ENCODE results near the gene TSPAN32. TPM values are rescaled to one million over a fixed set of nuclear protein-coding genes. Genes with fewer than 3 reads are reported as not detected.

The TSPAN32 gene
- total RNA-seq, 1 experiment from 2014 or later: not detected

GRCh38 chr11:2316963-2317244 lies 15.1 kb downstream of the TSPAN32 start:
- BruUV-seq (replicated peaks): no TSS peak
- Histone ChIP-seq H3K9ac (ENCODE audit: low read length) (no peak overlapping the region), H3K4me3 (replicated peaks in 1 of 2; ENCODE audit: low read depth in 1 of 2, low read length in 2 of 2) (no peak overlapping the region), H3K27ac (ENCODE audit: low read depth, low read length) (no peak overlapping the region), H4K20me1 (ENCODE audit: insufficient read depth) (no peaks in the 10 kb centered on the region), H3K36me3 (ENCODE audit: control insufficient read depth in 1 of 2, insufficient read depth in 2 of 2, low read length in 2 of 2) (no peaks in the 10 kb centered on the region), H2AFZ (ENCODE audit: low read depth, low read length, poor library complexity, severe bottlenecking) (no peak overlapping the region), H3K9me2 (ENCODE audit: insufficient read depth) (no peaks in the 10 kb centered on the region), H3K9me3 (ENCODE audit: control insufficient read depth in 1 of 2, insufficient read depth in 1 of 2, low read depth in 1 of 2, low read length in 2 of 2) (no peaks in the 10 kb centered on the region), H3K27me3 (ENCODE audit: insufficient read depth, low read length) (0 out of 2 replicates have a peak, but pooled peaks cover 3% of the 10 kb centered on the region), H3K79me2 (ENCODE audit: insufficient read depth, low read length) (no peaks in the 10 kb centered on the region), H3K4me1 (ENCODE audit: control insufficient read depth in 1 of 2, insufficient read depth in 2 of 2, low read length in 2 of 2) (peaks cover 0 to 18% of the 10 kb centered on the region in 2 experiments), H3K4me2 (ENCODE audit: low read length) (no peak overlapping the region)
- intact Hi-C loops (cut with micrococcal nuclease): no loop called here
- ChIA-PET RAD21 (ENCODE audit: low non-redundant PET in 1 of 2, low total read pairs in 2 of 2, uncharacterized antibody in 2 of 2, unreplicated experiment in 2 of 2) (no interaction called here), POLR2A (no interaction called here), CTCF (no interaction called here)
- no peak for ATAC-seq
- TF ChIP-seq TCF7L2 (IDR thresholded peaks at IDR 0.05; ENCODE audit: borderline replicate concordance, extremely low read depth, insufficient read depth, insufficient read length): no peak
- no peak for TF ChIP-seq EGR1 (IDR thresholded peaks at IDR 0.05; ENCODE audit: low read depth)
- no peak for TF ChIP-seq ZNF274 (IDR thresholded peaks at IDR 0.05; ENCODE audit: low read depth, low read length)
- no peak for TF ChIP-seq EZH2phosphoT487 (IDR thresholded peaks at IDR 0.05; ENCODE audit: borderline replicate concordance)
- TF ChIP-seq ZFX (IDR thresholded peaks at IDR 0.05): no peak
- TF ChIP-seq YY1 (IDR thresholded peaks at IDR 0.05; ENCODE audit: extremely low read depth, insufficient replicate concordance, low read depth, low read length): no peak
- TF ChIP-seq, protein P1, sequence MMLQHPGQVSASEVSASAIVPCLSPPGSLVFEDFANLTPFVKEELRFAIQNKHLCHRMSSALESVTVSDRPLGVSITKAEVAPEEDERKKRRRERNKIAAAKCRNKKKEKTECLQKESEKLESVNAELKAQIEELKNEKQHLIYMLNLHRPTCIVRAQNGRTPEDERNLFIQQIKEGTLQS (IDR thresholded peaks at IDR 0.05): no peak
- DNase-seq (ENCODE audit: low read depth, low spot score): no peak

DNA sequence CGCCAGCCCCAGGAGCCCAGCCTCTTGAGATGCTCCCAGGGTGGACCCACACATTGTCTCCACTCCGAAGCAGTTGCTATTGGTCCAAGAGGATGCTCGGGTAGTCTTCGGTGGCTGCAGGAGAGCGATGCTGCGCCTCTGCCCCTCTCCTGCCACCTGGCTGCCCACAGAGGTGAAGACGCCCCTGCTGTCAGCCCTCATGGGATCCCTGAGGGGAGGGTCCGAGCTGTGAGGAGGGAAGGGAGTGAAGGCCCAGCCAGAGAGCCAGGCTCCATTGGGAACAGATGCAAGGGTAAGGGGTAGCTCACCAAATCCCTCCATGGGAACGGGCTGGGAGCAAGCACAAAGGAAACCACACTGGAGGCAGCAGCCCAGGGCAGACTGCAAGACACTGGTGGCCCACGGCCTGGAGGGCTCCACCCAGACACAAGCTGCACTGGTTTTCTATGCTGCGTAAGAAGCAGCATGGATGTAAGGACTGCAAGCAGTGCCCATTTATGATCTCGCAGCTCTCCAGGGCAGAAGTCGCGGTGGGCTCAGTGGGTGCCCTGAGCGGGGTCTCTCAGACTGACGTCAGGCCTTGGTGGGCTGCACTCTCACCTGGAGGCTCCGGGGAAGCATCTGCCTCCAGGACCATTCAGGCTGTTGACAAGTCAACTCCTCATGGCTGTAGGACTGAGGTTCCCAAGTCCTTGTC lies 15.7 kb downstream of the TSPAN32 start:
- Histone ChIP-seq H3K4me3 (replicated peaks in 1 of 2; ENCODE audit: low read depth in 1 of 2, low read length in 2 of 2) (no peak overlapping the region), H3K79me2 (ENCODE audit: insufficient read depth, low read length) (no peaks in the 10 kb centered on the region), H3K27me3 (ENCODE audit: insufficient read depth, low read length) (0 out of 2 replicates have a peak, but pooled peaks cover 3% of the 10 kb centered on the region), H3K27ac (ENCODE audit: low read depth, low read length) (no peak overlapping the region), H2AFZ (ENCODE audit: low read depth, low read length, poor library complexity, severe bottlenecking) (no peak overlapping the region), H3K4me2 (ENCODE audit: low read length) (no peak overlapping the region), H4K20me1 (ENCODE audit: insufficient read depth) (no peaks in the 10 kb centered on the region), H3K9ac (ENCODE audit: low read length) (no peak overlapping the region), H3K4me1 (ENCODE audit: control insufficient read depth in 1 of 2, insufficient read depth in 2 of 2, low read length in 2 of 2) (peaks cover 0 to 12% of the 10 kb centered on the region in 2 experiments), H3K9me2 (ENCODE audit: insufficient read depth) (no peaks in the 10 kb centered on the region), H3K36me3 (ENCODE audit: control insufficient read depth in 1 of 2, insufficient read depth in 2 of 2, low read length in 2 of 2) (no peaks in the 10 kb centered on the region), H3K9me3 (ENCODE audit: control insufficient read depth in 1 of 2, insufficient read depth in 1 of 2, low read depth in 1 of 2, low read length in 2 of 2) (no peaks in the 10 kb centered on the region)
- ChIA-PET POLR2A (no interaction called here), CTCF (interaction anchor here (1.3 kb wide), 1 partner anchor 12 kb away, joined by 3 read pairs; no protein-coding TSS in a partner anchor), RAD21 (ENCODE audit: low non-redundant PET in 1 of 2, low total read pairs in 2 of 2, uncharacterized antibody in 2 of 2, unreplicated experiment in 2 of 2) (no interaction called here)
- no peak for ATAC-seq
- BruUV-seq (replicated peaks): no TSS peak
- no peak for DNase-seq (ENCODE audit: low read depth, low spot score)
- intact Hi-C loops (cut with micrococcal nuclease): no loop called here
- no peak for TF ChIP-seq POLR2AphosphoS5 (IDR thresholded peaks at IDR 0.05; ENCODE audit: low read depth, low read length)
- no peak for TF ChIP-seq ZNF274 (IDR thresholded peaks at IDR 0.05; ENCODE audit: low read depth, low read length)
- TF ChIP-seq TCF7L2 (IDR thresholded peaks at IDR 0.05; ENCODE audit: borderline replicate concordance, extremely low read depth, insufficient read depth, insufficient read length): no peak
- no peak for TF ChIP-seq CEBPB (IDR thresholded peaks at IDR 0.05; ENCODE audit: low read depth)
- no peak for TF ChIP-seq JUND (IDR thresholded peaks at IDR 0.05)
- no peak for TF ChIP-seq ELF1 (IDR thresholded peaks at IDR 0.05; ENCODE audit: borderline replicate concordance, low read depth)
- no peak for TF ChIP-seq SRF (IDR thresholded peaks at IDR 0.05; ENCODE audit: low read depth)
- TF ChIP-seq POLR2A (IDR thresholded peaks at IDR 0.05; ENCODE audit: borderline replicate concordance, extremely low read depth, insufficient read depth, insufficient read length): no peak
- TF ChIP-seq MAX (IDR thresholded peaks at IDR 0.05): no peak
- TF ChIP-seq, protein P1 (IDR thresholded peaks at IDR 0.05): no peak
- TF ChIP-seq CTCF (IDR thresholded peaks at IDR 0.05 in 2 of 3, conservative IDR thresholded peaks at IDR 0.05 in 1 of 3; ENCODE audit: borderline replicate concordance in 1 of 3, insufficient read depth in 1 of 3, low read depth in 2 of 3, low read length in 2 of 3): no peak
- TF ChIP-seq CBX3 (IDR thresholded peaks at IDR 0.05; ENCODE audit: low read depth): no peak
- TF ChIP-seq SP1 (IDR thresholded peaks at IDR 0.05; ENCODE audit: low read depth): no peak
- no peak for TF ChIP-seq EZH2 (IDR thresholded peaks at IDR 0.05)

All from HCT116 (cell line).